ENCODE data around the gene PNPLA3. TPM values are rescaled to one million over a fixed set of nuclear protein-coding genes. Genes with fewer than 3 reads are reported as not detected.
"Not testable (repeated sequence)": the region's sequence is repeated elsewhere in the genome, so short reads cannot be mapped to it uniquely, and the experiment has no call there.

PNPLA3 gene
- polyA plus RNA-seq, 4 donors = 1.3 to 2.2 (median 1.6) TPM

GRCh38 chr22:43889201-43889859 lies 34.3 kb upstream of the PNPLA3 start:
- DNase-seq (ENCODE audit: low read depth in 4 of 4, low spot score in 2 of 4) = no peak

DNA sequence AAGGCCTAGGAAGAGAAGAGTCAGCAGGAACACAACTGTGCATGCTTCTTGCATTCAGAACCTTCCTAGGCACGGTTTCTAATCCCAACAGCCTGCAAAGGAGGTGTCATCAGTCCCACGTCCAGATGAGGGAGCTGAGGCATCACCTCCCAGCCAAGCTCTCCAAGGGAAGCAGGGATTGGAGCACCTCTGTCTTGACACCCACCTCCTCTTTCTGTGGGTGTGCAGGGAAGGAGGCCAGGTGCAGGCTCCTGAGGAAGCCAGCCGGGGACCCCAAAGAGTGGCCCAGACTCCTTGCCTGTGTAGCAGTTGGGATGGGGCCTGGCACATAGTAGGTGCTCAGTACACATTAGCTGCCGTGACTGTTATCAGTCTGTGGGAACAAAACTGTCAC lies 33.7 kb upstream of the PNPLA3 start:
- DNase-seq (ENCODE audit: low read depth in 4 of 4, low spot score in 2 of 4) = no peak

DNA sequence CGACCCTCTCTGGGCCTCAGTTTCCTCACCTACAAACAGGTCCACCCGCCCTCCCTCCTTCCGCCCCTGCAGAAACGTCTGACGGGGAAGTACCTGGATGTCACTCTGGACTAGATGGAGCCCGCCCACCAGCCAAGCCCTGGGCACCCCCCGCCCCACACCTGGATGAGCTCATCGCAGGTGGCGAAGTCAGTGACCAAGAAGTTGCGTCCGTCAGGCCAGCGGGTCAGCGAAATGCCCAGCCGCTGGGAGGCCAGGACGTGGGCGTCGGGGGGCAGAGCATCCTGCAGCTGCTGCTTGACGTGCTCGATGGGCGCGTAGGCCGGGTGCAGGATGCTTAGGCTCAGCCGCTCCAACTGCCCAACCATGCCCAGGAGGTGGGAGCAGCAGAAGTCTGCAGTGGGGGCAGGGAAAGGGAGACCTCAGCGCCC lies 32.7 kb upstream of the PNPLA3 start:
- DNase-seq (ENCODE audit: low read depth in 4 of 4, low spot score in 2 of 4) = no peak

GRCh38 chr22:43891360-43892182 lies 32.0 kb upstream of the PNPLA3 start, which contains the start of gene PNPLA5:
Gene PNPLA5, minus strand, starts transcription at chr22:43892013. Its CDS starts 133 bp downstream, at chr22:43891880.
- DNase-seq (ENCODE audit: low read depth in 4 of 4, low spot score in 2 of 4) = no peak

DNA sequence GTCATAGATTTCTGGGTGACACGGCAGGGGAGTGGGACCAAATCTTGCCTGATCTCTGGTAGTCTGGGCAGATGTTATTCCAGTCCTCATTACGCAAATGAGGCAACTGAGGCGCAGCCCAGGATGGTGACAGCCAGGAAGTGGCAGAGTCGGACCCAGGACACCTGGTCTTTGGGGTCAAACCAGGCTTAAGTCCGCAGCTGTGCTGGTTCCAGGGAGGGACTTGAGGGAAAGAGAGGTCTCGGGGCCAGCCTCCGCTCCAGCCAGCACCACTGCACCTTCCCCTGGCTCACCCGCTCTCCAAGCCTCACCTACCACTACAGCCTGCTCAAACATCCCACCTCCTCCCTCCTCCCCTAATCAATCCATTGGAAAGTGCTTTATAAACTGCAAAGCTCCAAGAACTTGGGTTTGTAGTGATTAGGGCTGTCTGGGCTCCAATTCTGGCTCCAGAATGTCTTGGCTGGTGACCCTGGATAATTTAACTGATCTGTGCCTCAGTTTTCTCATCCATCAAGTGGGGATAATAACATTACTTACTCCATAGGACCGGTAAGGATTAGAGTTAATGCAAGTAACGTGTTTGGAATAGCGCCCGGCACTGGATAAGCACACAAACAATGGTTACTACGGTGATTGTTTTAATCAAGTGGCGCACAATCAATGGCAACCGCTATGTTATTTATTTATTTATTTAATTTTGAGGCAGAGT lies 31.3 kb upstream of the PNPLA3 start:
- DNase-seq (ENCODE audit: low read depth in 4 of 4, low spot score in 2 of 4) = no peak

DNA sequence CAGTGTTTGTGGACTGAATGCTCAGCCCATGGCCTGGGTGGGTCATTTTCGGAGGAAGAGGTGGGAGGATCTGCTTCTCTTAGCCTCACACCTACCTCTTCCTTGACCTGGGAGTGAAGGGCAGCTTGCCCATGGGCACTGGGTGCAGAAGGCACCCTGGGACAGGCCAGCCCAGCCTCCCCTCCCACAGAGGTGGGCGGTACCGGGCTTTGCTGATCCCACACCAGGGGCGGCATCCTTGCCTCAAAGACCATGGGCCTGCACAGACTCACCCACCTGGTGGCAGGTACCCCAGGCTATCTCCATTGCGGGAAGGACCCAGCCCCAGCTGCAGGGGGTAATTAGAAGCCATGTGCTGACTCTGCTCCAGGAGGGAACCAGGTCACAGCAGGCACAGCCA lies 30.3 kb upstream of the PNPLA3 start:
- no peak for DNase-seq (ENCODE audit: low read depth in 4 of 4, low spot score in 2 of 4)

DNA sequence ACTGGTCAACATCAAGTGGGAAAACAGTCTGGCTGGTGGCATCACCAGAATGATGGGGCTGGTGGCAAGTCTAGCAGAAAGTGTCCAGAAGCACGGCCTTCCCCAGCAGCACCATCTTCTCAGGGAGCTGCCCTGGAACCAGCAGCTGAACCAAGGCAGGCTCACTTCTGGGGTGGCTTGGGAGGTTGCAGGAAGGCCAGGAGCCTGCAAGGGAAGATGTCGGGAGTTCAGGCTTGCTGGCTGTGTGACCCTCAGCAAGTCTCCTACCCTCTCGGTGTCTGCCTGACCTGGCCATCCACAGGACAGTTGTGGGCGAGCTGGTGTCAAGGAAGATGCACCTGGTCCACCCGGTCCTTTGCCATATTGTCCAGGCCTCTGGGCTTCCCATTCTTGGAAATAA lies 29.5 kb upstream of the PNPLA3 start:
- DNase-seq (ENCODE audit: low read depth in 4 of 4, low spot score in 2 of 4) = no peak

- no peak for DNase-seq (ENCODE audit: low read depth in 4 of 4, low spot score in 2 of 4)
Observed at GRCh38 chr22:43895986-43896645, 27.5 kb upstream of the PNPLA3 start.

DNA sequence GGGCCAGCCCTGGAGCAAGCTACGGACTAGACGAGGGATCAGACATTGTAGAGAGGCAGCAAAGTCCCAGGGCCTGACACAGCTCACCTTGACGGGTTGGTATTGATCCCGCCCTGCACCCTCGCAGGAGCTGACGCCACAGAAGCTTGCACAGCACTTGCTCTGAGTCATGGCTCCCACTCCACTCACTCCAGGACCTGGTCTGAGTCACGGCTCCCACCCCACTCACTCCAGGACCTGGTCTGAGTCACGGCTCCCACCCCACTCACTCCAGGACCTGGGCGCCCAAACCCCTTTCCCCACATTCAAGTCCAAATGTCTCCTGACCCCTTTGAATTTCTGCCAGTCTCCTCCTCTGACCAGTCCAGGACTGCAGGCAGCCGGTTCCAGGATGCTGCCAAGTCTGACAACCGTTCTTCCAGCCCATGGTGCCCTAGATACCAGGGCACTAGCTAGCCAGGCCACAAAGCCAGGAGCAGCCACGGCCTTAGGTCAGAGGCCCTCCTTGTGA lies 25.8 kb upstream of the PNPLA3 start:
- no peak for DNase-seq (ENCODE audit: low read depth in 4 of 4, low spot score in 2 of 4)

DNA sequence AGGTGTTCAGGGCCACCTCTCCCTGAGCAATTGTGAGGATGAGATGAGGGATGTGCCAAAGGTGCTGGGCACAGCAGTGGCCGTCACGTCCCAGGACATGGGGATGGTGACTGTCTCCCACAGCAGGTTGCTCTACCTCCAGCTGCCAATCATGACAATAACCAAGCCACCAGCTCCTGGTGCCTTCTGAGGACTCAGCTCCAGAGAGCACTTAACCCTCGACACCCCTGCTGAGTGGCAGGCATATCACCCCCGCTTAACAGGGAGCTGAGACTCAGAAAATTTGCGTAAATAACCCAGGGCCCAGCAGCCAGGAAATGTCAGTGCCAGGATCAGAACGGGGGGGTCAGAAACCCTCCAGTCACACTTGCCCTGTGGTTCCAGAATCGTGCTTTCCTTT lies 23.4 kb upstream of the PNPLA3 start:
- no peak for DNase-seq (ENCODE audit: low read depth in 4 of 4, low spot score in 2 of 4)

DNA sequence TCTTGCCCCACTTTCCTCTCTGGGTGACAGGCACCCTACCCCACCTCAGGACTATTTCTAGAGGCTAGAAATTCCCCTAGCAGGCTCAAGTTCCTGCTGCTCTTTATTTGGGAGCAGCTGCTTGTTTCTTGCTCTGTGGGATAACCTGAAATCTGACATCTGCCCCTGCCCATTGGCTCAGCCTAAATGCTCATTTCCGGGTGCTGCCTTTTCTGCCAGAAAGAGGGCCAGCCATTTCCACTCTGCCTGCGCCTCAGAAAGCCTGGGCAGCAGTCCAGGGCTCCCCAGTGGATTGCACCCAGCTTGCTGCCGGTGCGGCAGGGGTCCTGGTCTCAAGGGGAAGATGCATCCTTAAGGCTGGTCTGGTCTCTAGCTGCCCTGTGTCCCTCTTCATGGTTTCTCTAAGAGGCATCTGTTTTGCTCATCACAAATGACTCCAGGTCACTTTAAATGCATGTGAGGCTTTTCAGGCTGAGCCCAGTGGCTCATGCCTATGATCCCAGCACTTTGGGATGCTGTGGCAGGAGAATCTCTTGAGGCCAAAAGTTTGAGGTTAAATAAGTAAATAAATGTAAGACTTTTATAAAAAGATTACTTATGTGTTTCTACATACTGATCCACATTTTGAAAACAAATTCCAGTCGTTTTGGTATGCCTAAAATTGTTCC lies 21.5 kb upstream of the PNPLA3 start:
- DNase-seq (ENCODE audit: low read depth in 4 of 4, low spot score in 2 of 4) = no peak

DNA sequence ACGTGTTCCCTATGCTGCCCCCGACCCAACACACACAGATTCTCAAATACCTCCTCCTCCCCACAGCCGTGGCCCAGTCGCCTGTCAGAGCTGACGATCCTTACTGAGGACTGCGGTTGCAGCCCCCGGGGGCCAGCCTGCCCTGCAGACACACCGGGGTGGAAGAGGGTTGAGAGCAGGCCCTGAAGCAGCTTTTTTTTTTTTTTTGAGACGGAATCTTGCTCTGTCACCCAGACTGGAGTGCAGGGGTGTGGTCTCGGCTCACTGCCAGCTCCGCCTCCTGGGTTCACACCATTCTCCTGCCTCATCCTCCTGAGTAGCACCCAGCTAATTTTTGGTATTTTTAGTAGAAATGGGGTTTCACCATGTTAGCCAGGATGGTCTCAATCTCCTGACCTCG lies 20.6 kb upstream of the PNPLA3 start:
- DNase-seq (ENCODE audit: low read depth in 4 of 4, low spot score in 2 of 4) = not testable (repeated sequence)

DNA sequence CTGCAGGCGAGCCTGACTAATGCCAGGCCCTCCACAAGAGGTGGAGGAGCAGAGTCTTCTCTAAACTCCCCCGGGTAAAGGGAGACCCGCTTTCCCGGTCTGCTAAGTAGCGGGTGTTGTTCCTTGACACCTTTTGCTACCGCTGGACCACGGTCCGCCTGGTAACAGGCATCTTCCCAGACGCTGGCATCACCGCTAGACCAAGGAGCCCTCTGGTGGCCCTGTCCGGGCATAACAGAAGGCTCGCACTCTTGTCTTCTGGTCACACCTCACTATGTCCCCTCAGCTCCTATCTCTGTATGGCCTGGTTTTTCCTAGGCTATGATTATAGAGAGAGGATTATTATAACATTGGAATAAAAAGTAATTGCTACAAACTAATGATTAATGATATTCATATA lies 19.2 kb upstream of the PNPLA3 start:
- DNase-seq (ENCODE audit: low read depth in 4 of 4, low spot score in 2 of 4) = not testable (repeated sequence)

GRCh38 chr22:43905681-43906080 lies 17.9 kb upstream of the PNPLA3 start:
- no peak for DNase-seq (ENCODE audit: low read depth in 4 of 4, low spot score in 2 of 4)

GRCh38 chr22:43909708-43910107 lies 13.9 kb upstream of the PNPLA3 start:
- no peak for DNase-seq (ENCODE audit: low read depth in 4 of 4, low spot score in 2 of 4)

- no peak for DNase-seq (ENCODE audit: low read depth in 4 of 4, low spot score in 2 of 4)
Observed at GRCh38 chr22:43910178-43910695, 13.4 kb upstream of the PNPLA3 start.

GRCh38 chr22:43911351-43911750 lies 12.3 kb upstream of the PNPLA3 start:
- no peak for DNase-seq (ENCODE audit: low read depth in 4 of 4, low spot score in 2 of 4)

- no peak for DNase-seq (ENCODE audit: low read depth in 4 of 4, low spot score in 2 of 4)
Observed at GRCh38 chr22:43917521-43917920, 6.1 kb upstream of the PNPLA3 start.

DNA sequence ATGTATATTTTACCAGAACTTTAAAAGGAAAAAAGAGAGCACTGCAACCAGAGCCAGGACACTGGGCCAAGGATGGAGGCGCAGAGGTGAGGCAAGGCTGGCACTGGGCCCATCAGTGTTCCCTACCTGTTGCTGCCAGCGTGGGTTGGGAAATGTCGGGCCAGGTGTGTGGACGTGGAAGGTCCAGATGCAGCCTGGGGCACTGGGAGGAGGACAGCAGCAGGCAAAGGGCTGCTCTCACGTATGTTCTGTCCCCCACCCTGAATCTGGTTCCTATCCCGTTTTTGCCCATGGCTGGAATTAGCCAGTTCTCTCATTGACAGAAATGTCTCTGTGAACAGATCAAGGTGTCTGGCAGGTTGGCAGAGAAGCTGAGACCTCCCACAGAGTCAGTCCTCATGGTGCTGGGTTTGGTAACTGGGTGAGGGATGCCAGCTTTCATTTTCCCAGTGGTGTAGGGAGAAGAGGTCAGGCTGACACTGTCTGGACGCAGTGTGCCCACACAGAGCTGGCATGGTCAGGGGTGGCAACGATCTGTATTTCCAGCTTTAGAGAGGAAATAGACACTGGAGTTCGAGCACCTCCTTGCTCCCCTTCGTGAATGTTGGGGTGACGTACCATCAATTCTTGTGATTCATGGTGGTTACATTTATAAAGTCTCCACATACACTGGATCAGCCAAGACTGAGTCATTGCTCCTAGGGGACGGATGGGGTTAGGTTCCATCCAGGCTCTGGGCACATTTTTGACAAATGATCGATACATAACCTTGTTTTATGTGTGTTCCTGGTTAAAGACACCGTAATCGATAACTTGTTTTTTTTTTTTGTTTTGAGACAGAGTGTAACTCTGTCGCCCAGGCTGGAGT lies 4.3 kb upstream of the PNPLA3 start:
- DNase-seq (ENCODE audit: low read depth in 4 of 4, low spot score in 2 of 4) = no peak

All from left renal cortex interstitium (tissue), 4 donors.